GM19023 (cell line): ENCODE results near the gene CHMP1A.

ENCODE experiments used
- ATAC-seq: cut with Tn5 transposase; IDR thresholded peaks from one replicate; pipeline ENCODE4 v1.9.1; 2021; ENCODE audit warnings: mild to moderate bottlenecking, moderate library complexity; ENCODE audit not compliant: unreplicated experiment

Gene CHMP1A

DNA sequence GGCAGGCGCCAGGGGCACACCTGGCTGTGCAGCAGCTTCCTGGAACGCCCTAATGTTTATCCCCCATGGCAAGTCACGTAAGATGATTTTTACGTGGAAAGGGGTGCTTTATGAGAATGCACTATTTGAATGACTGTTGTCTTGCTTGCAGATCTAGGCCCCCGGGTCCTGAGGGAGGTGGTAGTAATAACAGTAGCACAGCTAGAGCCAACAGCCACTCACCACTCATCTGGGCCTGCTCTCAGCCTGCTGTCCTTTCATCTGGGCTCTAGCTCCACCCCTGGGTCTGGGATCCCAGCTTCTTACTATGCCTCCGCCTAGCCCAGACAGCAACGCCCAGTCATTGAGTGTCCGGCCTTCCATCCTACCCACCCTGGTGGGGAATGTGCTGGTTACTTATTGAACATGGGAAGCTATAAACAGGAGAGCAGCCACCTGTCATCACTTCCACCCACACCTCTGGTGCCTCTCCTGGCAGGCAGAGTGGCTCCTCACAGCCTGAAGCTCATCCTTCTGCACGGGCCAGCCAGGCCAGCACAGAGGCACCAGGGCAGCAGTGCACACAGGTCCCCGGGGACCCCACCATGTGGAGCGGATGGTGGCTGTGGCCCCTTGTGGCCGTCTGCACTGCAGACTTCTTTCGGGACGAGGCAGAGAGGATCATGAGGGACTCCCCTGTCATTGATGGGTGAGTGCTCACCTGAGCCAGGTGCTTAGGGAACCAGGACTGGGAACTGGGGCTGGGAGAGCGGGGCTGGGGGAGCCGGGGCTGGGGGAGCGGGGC is 27.5 kb downstream of the CHMP1A start:
- ATAC-seq = no peak

DNA sequence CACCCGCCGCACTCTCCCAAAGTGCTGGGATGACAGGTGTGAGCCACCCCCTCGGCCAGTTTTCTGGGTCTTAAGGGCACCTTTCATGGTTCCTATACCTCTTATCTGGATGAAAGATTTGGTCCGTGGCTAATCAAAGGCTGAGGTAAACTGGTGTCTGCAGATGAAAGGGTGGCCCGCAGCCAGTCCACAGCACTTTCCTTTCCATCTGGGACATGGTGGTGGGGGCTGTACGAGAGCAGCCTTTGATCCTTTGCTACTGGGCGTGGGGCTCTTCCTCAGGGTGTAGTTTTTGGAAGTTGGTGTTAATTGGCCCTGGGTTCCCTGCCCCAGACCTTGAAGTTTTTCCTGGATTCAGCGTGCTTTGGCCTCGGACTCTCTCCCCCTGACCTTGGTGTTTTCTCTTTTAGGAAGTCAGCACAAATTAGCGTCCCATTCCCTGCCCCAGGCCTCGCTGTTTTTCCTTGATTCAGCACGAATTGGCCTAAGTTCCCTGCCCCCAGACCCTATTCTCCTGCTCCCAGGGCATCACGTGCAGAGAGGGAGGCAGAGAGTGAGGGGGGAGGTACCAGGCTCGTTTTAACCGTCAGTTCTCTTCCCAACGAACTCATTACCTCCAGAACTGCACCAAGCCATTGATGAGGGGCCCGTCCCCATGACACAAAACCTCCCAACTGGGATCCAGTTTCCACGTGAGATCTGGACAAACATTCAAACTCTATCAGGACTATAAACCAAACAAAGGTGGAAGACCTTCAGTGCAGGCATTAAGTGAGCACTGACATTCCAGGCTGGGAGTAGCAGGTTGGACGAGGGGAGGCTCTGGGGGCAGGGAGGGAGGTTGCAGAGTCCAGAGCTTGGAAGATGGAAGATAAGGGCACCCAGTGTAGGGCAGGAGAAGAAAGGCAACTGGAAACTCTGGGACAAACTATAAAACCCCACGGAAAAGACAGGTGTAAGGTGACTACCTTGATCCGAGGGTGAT is 32.4 kb downstream of the CHMP1A start:
- no peak for ATAC-seq

DNA sequence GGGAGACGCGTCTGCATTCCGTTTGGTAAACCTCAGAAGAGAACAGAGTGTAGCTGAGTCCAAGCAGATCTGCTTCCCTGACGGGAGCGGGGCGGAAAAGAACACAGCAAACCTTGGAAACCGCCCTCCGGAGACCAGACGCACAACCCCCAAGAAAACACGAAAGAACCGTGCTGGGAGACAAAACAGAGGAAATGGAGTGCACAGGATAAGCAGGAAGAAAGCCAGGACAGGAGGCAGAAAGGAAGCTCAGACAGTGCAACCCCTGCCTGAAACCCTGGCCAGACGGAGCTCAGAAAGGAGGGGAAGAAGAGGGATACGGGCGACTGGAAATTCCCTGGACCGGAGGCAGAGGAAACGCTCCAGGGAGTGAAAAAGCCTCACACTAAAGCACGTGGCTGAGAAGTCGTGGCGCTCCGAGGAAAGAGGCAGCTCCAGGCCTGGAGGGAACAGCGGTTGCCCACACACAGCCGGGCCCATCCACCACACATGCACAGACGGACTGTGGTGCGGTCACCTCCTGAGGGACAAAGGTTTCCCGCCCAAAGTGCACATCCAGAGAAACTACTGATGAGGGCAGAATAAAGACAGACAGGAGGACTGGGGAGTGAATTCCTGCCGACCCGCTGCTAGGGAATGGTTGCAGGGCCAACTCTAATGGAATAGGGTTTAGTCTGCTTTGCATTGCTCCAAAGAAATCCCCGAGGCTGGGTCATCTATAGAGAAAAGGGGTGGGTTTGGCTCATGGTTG is 33.8 kb downstream of the CHMP1A start:
- ATAC-seq = no peak

DNA sequence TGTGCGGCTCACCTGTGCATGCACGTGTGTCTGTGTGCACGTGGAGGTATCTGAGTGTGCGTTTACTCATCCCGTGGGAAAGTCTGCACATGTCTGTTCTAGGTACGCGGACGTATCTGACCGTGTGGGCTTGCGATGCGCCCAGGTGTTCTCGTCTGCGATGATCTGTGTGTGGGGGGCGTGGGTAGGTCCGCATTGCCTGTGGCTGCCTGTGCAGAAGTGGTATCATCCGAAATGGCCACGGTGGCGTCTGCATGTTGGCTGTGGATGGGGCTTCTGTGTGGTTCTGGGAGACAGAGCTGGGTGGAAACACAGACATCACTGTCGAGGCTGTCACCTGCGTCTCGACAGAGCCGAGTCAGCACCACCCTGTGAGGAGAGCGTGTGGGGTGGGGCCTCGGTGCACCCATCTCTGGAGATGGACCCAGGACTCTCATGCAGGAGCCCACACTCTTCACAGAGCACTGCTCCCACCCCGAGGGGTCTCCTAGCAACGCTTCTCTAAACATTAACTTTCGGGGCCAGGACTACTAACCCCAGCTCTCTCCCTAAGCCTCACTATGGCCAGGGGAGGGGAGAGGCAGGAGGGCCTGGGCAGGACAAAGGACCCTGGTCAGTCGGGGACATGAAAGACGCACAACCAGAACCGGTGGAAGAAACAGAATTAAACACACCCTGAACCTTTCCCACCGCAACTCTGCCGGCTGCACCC is 35.7 kb downstream of the CHMP1A start:
- no peak for ATAC-seq

DNA sequence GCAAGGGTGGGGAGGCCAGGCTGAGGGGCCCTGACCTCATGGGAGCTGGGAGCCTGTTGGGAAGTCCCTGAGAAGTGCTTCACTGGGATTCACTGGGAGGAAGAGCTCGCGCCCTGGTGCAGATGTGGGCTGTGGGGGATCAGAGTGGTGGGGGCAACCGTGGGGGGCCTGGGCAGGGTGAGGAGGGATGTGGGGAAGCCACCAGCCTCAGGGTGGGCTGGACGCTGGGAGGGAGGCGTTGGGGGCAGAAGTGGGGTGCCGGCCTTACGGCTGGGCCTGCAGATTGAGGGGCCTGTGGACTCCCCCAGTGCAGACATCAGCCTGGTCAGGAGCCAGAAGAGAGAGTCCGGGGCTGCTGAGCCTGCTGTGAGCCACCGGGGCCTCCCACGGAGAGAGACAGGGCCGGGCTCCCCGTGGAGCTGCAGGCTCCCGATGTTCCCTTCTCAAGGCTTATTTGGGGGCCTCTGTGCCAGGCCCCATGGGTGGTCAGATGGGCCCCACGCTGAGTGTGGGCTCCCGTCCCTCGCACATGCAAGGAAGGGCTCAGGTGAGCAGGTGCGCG is 36.3 kb downstream of the CHMP1A start:
- no peak for ATAC-seq

DNA sequence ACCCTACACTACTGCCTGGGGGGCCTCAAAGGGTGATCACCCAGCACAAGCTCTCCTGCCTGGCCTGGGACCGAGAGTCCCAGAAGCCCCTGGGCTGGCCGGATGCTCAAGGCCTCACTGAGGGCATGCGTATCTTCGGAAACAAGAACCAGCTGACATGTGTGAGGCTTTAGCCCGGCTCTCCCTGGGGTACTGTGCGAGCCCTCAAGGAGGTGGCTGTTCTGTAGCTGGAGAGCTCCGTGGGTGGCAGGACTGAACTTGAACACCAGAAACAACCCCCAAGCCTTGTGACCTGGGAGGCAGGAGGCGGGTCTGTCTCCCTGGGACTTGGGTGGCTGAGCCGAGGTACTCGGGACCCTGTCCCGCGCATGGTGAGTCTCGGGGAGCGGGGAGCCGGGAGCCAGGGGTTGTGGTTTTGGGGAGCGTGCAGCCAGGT is 37.1 kb downstream of the CHMP1A start:
- no peak for ATAC-seq

DNA sequence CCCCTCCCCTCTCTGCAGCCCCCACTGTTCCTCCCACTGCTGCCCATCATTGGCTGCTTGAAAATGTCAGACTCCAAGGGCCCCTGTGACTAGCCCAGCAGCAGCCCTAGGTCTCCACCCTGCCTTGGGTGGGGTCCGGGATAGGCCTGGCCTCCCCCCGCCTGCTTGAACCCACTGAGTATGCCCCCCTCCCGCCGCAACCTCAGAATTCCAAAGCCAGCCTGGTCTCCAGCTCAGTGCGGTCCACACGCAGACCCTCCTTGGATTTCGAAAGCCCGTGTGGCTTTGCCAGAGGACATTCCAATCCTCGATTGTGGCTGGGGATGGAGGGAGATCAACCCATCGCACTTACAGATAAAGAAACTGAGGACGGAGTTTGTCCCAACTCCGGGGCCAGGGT is 37.7 kb downstream of the CHMP1A start:
- ATAC-seq = no peak

DNA sequence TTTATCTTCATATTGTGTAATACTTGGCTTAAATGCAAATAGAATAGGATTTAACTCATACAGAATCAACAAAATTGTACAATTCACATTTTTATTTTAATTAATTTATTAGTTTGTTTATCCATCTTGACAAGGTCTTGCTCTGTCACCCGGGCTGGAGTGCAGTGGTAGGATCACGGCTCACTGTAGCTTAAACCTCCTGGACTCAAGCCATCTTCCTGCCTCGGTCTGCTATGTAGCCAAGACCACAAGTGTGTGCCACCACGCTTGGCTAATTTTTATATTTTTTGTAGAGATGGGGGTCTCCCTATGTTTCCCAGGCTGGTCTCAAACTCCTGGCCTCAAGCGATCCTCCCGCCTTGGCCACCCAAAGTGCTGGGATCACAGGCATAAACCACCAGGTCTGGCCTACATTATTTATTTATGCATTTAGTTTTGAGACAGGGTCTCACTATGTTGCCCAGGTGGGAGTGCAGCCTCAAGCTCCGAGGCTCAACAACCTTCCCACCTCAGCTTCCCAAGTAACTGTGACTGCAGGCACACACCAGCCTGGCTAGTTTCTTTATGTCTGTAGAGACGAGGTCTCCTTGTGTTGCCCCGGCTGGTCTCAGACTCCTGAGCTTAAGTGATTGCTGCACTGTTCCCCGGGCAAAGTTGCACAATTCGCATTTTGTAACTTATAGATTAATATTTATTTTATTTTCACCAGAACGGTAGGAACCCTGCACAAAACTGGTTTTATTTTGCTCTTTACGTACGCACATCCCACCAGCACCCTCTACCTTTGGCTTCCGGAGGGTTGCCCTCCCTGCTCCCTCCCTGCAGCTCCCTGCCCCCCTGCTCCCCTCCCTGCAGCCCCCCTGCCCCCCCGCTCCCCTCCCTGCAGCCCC is 39.2 kb downstream of the CHMP1A start:
- no peak for ATAC-seq

DNA sequence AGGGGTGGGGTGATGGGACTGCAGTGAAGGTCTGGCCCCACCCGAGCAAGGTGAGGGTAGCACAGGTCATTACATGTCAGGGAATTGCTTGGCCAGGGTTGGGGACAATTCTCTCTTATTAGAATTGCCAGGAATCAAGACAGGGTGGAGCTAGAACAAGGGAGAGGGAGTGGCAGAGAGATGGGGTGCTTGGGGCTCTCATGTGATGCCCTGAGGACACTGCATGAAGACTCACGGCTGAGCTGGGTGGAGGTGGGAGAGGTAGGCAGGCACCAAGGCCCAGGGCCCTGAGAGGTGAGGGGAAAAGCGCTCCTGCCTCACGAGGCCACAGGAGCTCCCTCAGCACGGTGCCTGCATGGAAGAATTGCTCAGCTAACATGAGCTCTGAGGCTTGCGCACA is 40.5 kb downstream of the CHMP1A start:
- ATAC-seq = no peak

DNA sequence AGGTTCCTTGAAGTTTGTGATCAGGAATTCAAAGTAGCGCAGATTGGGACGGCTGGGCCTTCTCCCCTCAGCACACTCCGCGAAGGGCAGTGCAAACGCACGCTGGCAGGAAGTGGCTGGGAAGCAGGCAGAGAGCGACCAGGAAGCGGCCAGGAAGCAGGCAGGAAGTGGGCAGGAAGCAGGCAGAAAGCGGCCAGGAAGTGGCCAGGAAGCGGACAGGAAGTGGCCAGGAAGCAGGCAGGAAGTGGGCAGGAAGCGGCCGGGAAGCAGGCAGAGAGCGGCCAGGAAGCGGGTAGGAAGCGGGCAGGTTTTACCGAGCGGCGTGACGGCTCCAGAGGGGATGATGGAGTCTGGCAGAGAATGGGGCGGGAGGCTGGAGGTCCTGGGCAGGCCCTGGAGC is 40.9 kb downstream of the CHMP1A start:
- ATAC-seq = no peak

DNA sequence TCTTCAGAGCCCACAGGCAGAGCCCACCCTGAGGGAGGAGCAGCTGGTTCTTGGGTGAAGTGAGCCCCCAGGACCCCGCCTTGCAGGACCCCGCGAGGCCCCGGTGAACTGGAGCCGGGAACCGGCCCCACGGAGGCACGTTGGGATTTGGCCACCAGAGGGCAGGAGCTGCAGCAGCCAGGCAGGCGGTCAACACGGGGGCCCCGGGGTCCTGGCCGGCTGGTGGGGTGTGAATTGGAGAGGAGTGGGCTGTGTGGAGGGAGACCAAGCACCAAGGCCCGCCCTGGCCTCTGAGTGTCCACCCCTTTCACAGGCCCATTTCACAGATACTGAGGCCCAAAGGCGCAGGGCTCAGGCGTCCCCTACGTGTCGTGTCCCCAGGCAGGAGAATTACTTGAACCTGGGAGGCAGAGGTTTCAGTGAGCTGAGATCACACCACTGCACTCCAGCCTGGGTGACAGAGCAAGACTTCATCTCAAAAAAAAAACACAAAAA is 41.9 kb downstream of the CHMP1A start:
- no peak for ATAC-seq

DNA sequence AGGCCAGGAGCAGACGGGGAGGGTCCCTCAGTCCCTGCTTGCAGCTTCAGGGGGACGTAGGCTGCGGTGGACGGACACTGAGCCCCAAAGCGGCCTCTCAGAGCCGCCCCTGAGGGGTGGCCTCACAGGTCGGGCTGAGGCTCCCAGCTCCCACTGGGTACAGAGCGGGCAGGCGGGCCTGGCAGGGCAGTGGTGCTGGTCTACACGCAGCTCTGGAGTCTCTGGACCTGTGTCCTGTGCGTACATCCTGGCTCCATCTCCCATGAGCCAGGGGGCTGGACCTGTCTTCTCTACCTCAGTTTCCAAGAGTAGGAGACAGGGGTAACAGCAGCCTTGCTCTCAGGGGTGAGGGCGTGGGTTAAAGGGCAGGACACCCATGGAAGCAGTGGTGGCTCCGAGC is 42.3 kb downstream of the CHMP1A start:
- no peak for ATAC-seq

DNA sequence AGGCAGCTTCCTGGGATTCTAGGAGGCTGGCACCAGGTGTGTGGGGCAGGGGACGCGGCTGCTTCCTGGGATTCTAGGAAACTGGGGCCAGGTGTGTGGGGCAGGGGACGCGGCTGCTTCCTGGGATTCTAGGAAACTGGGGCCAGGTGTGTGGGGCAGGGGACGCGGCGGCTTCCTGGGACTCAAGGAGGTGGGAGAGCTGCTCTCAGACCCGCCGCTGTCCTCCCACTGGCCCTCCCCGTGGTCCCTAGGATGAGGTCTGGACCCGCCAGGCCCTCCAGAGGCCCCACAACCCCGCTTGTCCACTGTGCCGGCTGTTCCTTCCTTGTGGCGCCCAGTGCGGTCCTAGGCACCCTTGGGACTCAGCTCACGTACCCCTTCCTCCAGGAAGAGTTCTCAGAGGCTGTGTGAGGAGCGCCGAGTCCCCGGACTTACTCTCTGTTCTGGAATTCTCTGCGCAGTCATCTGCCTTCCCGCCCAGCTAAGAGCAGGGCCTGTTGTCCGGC is 43.5 kb downstream of the CHMP1A start:
- ATAC-seq = no peak

DNA sequence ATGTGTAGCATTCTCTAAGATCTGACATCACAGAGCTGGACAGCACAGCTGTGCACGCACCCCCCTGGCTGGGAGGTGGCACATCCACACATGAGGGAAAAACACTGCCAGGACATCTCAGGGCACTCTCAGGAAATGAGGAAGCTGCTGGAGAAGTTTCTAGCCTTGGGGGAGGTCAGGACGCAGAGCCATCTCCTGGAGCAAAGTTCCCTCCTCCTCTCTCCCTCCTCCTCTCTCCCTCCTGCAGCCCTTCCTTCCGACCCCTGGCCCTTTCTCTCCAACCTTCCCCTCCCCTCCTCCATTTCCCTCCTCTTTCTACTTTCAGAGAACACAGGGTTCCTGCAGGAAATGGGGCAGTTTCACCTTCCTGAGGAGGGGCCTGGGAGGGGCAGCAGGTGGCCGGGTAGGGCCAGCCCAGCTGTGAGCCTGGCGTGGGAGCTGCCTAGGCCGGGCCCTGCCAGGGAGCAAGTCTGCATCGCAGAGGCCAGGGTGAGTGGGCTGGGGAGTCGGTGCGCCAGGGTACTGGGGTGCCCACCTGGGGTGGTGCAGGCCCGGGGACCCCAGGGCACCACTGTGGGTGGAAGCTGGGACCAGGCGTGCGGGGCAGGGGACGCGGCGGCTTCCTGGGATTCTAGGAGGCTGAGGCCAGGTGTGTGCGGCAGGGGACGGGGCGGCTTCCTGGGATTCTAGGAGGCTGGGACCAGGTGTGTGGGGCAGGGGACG is 44.1 kb downstream of the CHMP1A start, which contains the start of gene DPEP1:
DPEP1 (plus strand) TSS at position 412 of the 723 bp plus-strand sequence. CDS start 16,769 bp downstream, outside the sequence.
- ATAC-seq = no peak

DNA sequence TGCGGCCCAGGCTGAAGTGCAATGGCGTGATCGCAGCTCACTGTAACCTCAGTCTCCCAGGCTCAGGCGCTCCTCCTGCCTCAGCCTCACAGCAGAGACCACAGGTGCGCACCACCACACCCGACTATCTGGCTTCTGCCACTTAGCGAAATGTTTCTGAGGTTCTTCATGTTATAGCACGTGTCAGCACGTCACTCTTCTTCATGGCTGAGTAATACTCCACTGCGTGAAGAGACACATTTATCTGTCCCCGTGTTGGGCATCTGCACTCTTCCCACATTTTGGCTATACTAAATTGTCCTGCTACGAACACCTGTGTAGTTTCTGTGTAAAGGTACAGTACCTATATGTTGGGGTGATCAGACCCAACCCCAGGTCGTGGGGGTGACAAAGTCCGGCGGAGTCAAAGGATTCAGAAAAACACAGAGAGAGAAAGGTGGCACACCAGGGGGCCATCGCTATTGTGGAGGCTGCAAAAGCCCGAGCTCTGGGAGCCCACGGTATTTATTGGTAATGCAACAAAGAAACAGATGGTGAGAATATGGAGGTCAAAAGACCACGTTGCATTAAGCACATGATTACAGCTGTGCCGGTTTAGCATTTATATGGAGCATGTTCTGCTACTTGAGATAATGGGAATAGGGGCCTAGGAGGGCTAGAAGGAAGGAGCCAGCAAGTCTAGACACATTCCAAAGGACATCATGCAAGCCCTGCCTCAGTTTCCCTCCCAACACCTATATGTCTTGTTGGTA is 44.9 kb downstream of the CHMP1A start:
- ATAC-seq = no peak

DNA sequence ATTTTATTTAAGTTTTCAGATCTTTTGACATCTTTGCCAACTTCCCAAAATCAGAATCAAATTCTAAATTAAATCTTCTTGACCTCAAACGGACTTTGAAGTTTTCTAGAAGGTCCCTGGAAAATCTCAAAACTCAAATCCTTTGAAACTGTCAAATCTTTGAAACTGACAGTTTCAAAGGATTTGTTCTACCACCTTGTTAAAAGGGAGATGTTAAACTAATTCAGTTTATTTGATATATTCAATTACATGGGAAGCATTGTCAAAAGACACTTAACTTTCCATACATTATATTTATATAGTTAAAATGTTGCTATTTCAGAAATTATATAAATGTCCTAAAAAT is 47.4 kb downstream of the CHMP1A start:
- ATAC-seq = no peak

DNA sequence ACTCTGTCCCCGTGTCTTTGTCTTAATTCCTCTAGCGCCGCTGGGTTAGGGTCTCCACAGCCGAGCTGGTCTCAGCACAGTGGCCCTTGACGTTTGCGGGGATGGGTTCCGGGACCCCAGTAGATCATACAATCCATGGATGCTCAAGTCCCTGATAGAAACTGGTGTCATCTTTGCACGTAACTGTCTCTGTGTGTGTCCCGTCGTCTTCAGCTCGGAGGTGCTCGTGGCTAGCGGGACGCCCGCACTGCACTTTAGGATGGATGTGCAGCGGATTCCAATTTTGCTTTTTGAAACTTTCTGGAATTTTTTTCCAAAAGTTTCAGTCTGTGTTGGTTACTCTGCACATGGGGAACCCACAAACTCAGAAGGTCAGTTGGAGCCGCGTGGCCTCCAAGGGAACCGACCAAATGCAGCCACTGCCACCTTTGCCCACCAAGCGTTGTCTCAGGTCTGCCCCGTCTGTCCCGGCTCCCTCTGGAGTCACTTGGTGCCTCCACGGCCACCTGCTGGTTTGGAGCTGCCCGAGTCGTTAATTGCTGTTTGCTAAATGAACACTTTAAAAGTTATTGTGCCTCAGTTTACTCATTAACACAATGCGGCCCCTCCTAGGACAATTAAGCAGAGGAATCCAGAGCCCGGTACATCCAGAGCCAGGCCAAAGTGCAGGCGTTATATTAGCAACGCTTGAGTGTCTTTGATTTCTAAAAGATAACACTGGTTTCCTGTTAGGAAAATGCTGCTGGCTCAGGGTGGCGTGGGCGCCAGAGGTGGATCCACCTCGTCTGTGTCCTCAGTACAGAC is 49.4 kb downstream of the CHMP1A start:
- no peak for ATAC-seq
